ENCODE results near the gene BIRC5. TPM values are rescaled to one million over a fixed set of nuclear protein-coding genes. Genes with fewer than 3 reads are reported as not detected.
"Not testable (repeated sequence)": the region's sequence is repeated elsewhere in the genome, so short reads cannot be mapped to it uniquely, and the experiment has no call there.

The BIRC5 gene
- total RNA-seq, 2 donors from 2014 or later: 3.4 to 10.1 TPM

DNA sequence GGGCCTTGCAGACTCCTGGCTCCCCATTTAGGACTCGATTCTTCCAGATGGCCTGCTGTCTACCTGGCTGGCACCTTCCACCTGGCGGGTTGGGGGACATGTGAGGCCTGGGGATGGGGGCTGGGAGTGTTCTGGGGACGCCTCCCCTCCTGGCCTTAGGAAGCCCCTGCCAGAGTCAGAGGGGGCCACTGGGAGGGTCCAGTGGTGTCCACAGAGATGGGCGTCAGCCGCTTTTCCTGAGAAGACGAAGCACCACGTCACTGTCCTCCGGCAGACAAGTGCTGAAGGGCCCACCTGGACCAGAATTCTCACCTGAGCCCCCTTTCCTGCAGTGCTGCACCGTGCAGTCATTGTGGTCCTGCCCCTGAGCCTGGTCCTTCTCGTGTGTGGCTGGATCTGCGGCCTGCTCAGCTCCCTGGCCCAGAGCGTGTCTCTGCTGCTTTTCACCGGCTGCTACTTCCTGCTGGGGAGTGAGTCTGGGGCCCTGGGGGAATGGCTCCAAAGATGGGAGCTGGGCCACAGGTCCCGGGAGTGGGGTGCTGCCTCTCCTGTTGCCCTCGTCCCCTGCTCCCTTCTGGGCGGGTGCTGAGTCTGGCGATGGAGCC is 20.3 kb downstream of the BIRC5 start:
- no peak for ATAC-seq
- intact Hi-C loops (cut with DNase I, micrococcal nuclease): no loop called here

DNA sequence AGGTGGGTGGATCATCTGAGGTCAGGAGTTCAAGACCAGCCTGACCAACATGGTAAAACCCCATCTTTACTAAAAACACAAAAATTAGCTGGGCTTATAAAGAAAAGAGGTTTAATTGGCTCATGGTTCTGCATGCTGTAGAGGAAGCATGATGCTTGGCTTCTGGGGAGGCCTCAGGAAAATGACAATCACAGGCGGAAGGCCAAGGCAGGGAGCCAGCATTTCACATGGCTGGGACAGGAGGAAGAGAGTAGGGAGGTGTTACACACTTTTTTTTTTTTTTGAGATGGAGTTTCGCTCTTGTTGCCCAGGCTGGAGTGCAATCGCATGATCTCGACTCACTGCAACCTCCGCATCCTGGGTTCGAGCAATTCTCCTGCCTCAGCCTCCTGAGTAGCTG is 21.0 kb downstream of the BIRC5 start:
- DNase-seq; intact Hi-C loops (cut with DNase I, micrococcal nuclease); ATAC-seq: not testable (repeated sequence)

More for the DNA sequence above, 20.3 kb downstream of the BIRC5 start:
- no peak for DNase-seq

DNA sequence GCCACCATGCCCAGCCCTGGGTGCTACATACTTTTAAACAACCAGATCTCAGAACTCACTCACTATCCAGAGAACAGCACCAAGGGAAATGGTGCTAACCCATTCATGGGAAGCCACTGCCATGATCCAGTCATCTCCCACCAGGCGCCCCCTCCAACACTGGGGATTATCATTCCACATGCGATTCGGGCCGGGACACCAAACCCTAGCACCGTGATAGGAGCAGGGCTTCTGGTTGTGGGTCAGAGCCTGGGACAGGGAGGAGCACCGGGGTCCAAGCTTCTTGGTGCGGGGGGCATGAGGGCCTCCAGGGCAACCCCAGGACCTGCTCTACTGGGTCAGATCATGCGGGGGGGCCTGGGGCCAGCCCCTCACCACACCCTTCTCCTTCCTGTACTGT is 21.8 kb downstream of the BIRC5 start:
- no peak for ATAC-seq
- no peak for DNase-seq
- intact Hi-C loops (cut with DNase I, micrococcal nuclease): no loop called here

DNA sequence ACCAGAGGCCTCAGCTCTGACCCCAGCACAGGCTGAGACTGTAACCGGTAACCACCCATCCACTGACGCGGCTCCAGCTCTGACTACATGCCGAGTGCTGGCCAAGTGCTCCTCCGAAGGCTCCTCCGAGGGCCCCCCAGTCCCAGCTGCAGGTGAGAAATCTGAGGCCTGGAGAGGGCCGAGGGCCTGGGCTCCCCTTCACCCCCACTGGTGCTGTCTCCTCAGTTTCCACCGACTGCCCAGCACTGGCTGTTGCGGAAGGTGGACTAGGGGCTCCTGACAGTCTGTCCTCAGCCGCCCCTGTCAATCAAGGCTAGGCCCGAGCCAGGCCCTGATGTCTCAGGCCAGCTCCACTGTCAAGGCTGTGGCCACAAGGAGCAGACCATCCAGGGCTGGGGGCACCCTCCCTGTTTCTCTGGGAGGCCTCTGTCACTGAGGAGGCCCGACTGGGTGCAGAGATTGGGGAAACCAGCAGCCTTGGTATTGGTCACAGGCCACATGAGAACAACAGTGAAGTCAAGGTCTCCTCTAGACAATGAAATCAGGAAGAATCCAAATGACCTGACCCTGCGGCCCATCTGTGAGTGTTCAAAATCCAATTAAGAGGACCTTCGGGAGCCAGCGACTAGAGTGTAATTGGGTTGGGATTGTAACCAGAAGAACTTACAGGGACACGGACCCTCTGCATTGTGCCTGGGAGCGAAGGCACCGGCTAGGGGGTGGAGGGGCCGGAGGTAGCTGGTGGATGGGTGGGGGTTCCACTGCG is 22.5 kb downstream of the BIRC5 start:
- no peak for ATAC-seq
- intact Hi-C loops (cut with DNase I, micrococcal nuclease): no loop called here
- DNase-seq: no peak

DNA sequence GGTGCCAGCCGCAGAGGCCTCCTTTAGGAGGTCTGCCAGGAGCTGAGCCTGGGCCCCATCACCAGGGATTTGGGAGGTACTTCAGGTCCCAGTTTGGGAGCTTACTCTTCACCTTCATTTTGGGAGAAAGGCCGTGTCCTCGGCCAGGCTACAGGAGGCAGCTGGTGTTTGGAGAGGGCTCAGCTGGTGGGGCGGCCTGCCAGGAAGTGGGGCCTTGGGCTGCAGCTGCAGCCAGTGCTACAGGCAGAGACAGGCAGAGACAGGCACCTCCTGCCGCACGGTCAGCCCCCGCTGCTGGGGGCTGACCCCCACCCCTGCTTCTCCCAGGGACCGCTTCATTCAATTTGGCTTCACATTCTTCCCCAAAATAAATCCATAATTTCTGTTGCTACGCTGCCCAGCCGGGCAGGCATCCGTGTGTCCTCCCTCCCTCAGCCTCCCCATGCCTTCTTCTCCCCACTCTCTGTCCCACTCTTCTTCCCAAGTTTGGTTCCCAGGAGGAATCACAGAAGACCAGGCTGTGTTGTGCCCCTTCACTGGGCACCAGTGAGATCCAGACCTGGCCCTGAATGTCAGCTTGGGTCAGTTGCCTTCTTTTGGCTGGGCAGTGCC is 23.5 kb downstream of the BIRC5 start:
- DNase-seq (no peak), ATAC-seq (no peak)
- intact Hi-C loops (cut with DNase I, micrococcal nuclease): no loop called here

DNA sequence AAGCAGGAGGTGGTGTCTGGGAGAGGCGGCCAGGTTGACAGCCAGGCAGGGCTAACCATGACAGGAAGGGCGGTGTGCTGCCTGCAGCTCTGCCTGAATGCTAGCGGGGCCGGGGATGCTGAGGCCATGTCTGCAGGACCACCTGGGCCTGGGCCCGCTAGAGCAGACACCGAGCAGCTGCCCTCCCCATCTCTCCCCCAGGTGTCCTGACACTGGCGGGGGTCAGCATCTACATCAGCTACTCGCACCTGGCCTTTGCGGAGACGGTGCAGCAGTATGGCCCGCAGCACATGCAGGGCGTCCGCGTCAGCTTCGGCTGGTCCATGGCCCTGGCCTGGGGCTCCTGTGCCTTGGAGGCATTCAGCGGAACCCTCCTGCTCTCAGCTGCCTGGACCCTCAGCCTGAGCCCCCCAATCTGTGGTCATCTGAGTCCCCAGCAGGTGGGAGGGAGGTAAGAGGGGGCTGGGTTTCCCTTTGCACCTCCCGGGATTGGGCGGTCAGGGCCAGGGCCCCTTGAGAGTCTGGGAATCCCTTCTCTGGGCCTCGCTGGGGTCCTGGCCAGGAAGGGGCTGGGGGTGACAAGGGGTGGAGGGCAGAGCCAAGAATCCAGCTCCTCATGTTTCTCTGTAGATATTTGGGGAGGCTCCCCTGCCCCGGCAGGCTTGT is 24.9 kb downstream of the BIRC5 start:
- ATAC-seq (no peak), DNase-seq (no peak)
- intact Hi-C loops (cut with DNase I, micrococcal nuclease): no loop called here

DNA sequence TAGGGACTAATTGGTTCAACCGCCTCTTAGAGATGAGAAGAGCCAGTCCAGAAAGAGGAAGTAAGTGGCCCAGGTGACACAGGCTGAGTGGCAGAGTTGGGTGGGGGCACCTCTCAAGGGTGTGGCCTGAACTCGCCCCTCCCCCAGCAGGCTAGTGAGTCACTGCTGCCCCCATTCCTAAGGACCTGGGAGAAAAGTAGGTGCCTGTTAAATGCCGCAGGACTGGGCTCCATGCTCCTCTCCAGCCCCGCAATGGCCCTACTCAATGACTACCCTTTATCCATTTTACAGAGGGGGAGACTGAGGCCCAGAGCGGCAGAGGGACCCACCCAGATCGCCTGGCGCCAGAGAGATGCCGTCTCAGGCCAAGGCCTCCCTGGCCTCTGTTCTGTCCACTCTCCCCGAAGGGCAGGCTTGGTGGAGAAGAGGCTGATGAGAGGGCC is 25.5 kb downstream of the BIRC5 start:
- ATAC-seq: peak; percentile 62

DNA sequence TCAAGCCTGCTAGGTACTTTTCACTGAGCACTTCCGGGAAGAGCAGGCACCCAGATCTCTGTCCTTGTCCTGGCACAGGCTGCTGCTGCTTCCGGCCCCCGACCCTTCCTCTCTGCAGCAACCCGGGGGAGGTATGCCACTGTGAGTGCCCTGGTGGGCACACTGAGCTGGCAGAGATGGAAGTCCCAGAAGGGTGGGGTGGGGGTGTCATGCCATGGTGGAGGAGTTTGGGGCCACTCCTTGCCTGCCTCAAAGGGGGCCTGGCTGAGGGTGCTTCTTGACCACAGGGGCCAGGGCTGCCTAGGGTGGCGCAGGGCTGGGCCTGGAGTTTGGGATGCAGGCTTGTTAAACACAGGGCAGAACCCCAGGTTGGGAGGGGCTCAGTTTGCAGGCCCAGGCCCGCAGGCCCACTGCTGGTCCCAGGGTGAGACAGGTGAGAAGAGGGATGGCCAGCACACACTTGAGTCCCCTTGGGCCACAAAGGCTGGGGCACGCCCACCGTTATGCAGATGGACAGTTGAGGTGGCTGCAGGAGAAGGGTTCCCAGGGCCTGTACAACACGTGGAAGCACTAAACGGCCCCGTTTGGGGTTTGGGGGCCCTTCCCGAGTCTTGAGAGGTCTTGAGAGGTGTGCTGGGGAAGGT is 26.1 kb downstream of the BIRC5 start:
- ATAC-seq (no peak), DNase-seq (no peak)
- intact Hi-C loops (cut with DNase I, micrococcal nuclease): loop anchor here in 1 of 2 donors (10.0 kb wide), 1 partner anchor 125 kb away; no protein-coding TSS in a partner anchor

More for the DNA sequence above, 25.5 kb downstream of the BIRC5 start:
- intact Hi-C loops (cut with DNase I, micrococcal nuclease): no loop called here
- DNase-seq: no peak

DNA sequence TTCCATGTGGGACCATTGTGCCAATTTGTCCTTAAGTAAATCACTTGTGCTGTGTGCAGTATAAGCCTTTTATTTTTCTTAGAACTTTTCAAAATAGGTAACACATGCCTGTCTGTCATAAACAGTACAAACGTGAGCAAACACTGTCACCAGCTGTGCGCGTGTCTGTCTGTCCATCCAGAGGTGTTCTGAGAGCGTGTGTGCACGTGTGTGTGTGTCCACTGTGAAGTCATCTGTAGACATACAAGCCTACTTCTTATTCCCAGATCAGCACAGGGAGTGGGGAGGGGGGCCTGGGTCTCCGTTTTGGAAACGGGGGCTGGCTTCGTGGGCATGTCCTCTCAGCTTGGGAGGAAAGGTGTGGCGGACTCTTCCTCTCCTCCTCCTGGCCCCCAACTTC is 26.8 kb downstream of the BIRC5 start:
- intact Hi-C loops (cut with DNase I, micrococcal nuclease): loop anchor here in 1 of 2 donors (10.0 kb wide), 1 partner anchor 126 kb away; no protein-coding TSS in a partner anchor
- DNase-seq (no peak), ATAC-seq (no peak)

DNA sequence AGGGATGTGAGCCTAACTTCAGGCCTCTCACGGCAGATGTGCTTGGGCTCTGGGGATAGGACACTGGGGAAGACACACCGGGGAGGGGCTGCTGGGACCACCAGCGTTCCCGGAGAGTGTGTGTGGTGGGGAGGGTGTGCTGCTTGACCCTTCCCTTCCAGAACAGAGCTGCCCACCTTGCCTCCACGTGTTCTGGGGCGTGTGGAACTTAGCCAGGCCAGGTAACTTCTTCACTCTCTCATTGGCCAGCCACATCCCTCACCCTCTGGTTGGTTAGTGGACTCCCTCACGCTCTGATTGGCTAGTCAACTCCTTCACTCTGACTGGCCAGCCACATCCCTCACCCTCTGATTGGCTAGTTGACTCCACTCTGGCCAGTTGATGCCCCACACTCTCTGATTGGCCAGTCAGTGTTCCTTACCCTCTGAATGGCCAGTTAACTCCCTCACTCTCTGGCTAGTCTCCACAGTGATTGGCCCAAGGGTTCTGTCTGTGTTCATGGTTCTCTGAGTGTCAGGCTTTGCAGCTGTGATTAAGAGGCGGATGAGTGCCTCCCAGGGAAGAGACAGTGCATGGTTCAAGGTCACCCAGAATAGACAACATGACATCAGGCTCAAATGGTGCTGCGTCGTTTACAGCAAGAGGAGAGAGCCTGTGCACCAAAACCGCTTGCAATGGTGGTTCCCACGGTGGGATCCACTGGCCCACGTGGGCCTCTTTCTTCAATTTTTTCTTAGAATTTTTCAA is 27.4 kb downstream of the BIRC5 start:
- DNase-seq: no peak
- intact Hi-C loops (cut with DNase I, micrococcal nuclease): loop anchor here in 1 of 2 donors (10.0 kb wide), 1 partner anchor 127 kb away; no protein-coding TSS in a partner anchor
- peak; percentile 27 for ATAC-seq

DNA sequence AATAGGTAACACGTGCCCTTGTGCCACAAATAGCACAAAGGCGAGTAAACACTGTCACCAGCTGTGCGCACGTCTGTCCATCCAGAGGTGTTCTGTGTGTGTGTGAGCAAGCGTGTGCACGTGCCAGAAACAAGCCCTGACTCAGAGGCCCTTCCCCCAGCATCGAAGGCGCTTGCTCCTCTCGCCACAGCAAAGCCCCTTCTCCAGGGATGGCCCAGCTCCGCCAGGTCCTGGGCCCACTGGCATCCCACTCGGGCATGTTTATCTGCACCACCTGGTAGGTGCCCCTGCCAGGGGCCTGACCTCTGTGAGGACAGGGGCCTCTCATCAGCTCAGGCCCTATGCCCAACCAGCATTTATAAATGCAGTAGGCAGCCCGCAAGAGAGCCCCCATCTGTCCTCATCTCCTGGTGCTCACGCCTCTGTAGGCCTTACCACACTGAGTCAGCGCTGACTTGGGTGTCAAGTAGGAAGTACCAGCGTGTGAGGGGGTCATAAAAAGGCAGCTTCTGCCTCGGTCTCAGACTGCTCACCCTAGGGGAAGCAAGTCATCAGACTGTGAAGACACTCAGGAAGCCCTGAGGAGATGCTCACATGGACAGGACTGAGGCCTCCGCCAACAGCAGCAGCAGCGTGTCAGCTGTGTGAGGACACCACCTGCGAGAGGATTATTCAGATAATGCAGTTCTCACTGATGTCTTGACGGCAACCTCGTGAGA is 28.1 kb downstream of the BIRC5 start:
- DNase-seq (no peak), ATAC-seq (no peak)
- intact Hi-C loops (cut with DNase I, micrococcal nuclease): loop anchor here in 1 of 2 donors (10.0 kb wide), 1 partner anchor 127 kb away; no protein-coding TSS in a partner anchor

DNA sequence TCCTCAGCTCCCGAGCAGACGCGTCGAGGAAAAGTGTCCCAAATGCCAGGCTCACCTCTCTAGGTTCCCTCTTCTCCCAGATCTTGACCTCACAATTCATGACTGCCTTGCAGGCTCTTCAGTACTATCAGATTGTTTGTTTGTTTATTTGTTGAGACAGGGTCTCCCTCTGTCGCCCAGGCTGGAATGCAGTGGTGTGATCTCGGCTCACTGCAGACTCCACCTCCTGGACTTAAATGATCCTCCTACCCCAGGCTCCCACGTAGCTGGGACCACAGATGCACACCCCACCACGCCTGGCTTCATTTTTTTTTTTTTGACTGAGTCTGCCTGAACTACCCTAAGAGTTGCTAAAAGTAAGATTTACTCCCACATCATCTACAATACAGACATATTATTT is 33.3 kb downstream of the BIRC5 start:
- no peak for DNase-seq
- no peak for ATAC-seq
- intact Hi-C loops (cut with DNase I, micrococcal nuclease): loop anchor here in 1 of 2 donors (10.0 kb wide), 1 partner anchor 133 kb away; no protein-coding TSS in a partner anchor

DNA sequence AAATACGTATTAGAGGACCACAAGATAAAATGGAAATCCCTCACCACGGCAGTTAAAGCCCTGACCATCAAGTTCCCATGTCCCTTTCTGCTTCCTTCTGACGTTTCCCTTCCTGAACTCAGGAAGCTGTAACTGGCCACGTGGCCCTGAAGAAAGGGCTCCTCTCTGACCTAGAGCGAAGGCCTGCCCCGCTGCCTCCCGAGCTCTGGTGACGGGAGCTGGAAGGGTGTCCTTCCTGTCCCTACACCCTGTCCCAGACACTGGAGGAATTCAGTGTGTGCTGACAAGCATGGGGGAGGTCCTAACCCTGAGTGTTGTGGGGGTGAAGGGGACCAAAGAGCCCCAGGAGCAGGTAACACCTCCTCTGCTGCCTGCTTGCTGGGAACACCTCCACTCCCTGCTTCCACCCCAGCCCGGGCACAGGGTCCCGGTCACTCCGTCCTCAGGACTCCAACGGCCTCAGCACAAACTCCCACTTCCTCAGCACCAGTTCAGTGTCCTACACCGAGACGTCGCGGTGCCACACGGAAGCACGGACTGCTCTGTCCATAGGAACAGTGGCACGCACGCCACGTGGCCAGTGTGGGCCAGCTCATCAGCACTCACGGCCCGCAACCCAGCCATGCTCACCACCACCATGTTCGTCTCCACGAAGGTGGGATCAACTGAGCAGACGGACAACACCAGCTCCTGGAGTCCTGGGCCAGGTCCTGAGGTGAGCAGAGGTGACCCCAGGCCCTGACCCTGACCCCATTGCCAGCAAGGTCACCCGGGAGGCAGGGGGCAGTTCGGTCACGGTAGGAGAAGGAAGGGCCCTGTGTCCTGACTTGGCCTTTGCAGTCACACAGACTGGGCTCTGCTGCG is 34.2 kb downstream of the BIRC5 start:
- intact Hi-C loops (cut with DNase I, micrococcal nuclease): loop anchor here in 1 of 2 donors (10.0 kb wide), 1 partner anchor 133 kb away; no protein-coding TSS in a partner anchor
- DNase-seq (no peak), ATAC-seq (no peak)

DNA sequence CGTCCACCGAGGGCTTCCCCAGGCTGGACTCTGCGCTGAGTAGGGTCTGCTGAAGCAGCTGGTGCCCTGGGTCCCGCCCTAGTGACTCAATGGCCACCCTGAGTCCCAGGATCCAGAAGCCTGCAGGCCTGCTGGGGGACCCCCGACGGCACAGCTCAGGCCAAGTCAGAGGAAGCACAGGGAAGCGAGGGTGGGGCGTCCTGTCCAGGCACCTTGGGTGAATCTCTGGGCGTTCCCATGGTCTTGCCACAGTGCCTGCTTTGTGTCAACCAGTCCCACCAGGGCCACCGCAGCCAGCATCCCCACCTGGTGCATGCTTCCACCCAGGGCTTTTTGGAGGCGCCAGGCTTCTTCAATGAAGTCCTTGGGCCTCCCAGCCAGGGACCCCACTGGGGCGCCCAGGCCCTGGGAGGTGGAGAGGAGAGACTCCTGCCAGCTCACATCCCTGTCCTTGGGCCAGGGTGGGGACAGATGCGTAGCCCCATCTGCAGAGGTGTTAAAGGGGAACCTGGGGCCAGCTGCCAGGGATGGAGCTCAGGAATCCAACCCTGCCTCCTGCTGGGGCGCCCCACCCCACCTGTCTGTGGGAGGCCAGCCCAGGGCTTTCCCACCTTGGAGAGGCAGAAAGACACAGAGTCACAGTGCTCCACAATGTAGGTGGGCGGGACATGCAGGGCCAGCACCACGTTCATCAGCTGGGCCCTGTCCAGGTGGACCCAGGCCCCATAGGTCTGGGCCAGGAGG is 35.2 kb downstream of the BIRC5 start:
- no peak for ATAC-seq
- DNase-seq: no peak
- intact Hi-C loops (cut with DNase I, micrococcal nuclease): loop anchor here in 1 of 2 donors (10.0 kb wide), 1 partner anchor 134 kb away; no protein-coding TSS in a partner anchor
